HG02759 (cell line): ENCODE data around the gene GALNT13.

Experiments
- ATAC-seq: cut with Tn5 transposase; IDR thresholded peaks from one replicate; pipeline ENCODE4 v1.9.1; 2021; ENCODE audit warnings: mild to moderate bottlenecking, moderate library complexity; ENCODE audit not compliant: unreplicated experiment

The GALNT13 gene

GRCh38 chr2:153871231-153872221, at the start of gene GALNT13:
Gene GALNT13, plus strand, starts transcription at chr2:153871922.
- ATAC-seq: no peak

- ATAC-seq: no peak
These were observed 47.8 kb upstream of the GALNT13 start for GRCh38 chr2:153823880-153824279.

DNA sequence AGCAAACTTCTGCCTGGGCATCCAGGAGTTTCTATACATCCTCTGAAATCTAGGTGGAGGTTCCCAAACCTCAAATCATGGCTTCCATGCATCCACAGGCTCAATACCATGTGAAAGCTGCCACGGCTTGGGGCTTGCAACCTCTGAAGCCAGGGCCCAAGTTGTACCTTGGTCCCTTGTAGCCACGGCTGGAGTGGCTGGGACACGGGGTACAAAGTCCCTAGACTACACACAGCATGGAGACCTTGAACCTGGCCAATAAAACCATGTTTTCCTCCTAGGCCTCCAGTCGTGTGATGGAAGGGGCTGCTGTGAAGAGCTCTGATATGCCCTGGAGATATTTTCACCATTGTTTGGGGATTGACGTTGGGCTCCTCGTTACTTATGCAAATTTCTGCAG, 43.4 kb upstream of the GALNT13 start:
- ATAC-seq: no peak

DNA sequence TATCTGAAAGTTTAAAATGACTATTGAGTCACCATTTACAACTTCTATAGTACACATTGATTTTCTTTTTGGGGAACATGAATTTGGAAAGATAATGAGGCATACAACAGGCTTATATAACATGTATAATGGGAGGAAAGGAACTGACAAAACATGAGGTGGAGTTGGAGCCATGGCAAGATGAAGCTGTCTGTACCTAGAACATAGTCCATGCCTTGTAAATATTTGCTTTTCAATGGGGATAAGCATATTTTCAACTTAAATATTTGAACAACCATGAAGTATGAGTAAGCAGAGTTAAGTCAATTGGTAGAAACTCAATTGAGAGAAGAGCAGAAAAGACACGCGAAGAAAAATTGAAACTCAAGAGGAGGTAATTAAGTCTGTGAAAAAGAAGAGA, 37.1 kb upstream of the GALNT13 start:
- no peak for ATAC-seq

DNA sequence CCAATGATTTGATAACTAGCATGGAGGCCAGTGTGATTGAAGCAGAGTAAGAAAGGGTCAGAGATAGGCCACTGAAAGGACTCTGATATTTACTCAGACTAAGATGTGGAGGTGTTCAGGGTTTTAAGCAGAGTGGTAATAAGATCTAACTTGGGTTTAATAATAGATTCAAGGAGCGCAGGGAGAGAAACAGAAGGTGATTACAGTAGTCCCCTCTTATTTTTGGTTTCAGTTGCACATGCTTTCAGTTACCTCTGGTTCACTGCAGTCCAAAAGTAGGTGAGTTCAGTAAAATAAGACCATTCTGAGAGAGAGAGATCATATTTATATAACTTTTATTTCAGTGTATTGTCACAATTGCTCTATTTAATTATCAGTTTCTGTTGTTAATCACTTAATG, 13.5 kb upstream of the GALNT13 start:
- ATAC-seq: no peak

GRCh38 chr2:153864022-153864421, 7.7 kb upstream of the GALNT13 start:
- no peak for ATAC-seq

DNA sequence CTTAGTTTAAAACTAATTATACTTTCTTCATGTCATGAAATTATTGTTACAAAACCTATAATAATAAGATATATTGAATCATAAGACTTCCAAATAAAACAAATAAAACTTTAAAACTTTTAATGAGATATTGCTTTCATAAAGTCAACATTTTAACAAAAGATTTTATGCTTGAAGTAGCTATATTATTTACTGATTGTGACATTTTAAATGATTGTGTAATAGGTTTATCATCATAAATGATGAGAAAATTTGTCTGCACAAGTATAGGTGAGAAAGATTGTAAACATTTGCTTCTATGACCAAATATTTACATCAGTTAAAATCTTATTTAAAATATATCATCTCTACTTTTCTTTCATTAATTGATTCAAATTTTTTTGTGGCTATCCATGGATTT, 5.1 kb upstream of the GALNT13 start:
- no peak for ATAC-seq

GRCh38 chr2:153870308-153870707, 1.4 kb upstream of the GALNT13 start:
- no peak for ATAC-seq

DNA sequence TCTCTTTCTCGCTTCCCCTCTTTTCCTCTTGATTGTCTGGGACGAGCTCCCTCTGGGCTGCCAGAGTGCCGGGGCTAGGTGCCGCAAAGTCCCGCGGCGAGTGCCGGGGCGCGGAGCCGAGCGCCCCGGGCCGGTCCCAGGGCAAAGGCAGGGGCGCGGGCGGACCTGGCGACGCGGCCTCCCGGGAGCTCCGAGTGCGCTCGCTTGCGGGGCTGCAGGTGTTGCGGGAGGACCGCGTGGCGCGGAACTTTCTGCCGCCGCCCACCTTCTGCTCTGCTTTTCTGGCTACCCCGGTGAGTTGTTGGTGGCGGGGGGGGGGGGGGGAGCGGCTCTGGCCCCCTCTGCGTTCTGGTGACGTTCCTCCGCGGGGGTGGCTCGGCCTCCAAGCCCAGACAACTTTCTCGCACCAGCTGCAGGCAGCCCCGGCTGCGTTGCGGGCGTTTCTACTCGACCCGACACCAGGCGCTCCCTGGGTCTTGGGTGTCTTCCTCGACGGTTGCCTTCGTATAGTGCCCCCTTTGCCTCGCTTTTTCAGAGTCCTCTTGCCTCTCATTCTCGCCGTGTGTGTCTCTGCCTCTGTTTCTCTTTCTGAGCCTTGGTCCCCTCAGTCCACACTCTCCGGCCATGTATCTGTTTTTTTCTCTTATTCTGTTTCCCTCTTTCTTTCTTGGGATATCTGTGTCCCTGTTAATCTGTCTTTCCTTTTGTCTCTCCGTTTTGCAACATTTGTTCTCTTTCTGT, 759 bp downstream of the GALNT13 start:
- ATAC-seq: no peak

DNA sequence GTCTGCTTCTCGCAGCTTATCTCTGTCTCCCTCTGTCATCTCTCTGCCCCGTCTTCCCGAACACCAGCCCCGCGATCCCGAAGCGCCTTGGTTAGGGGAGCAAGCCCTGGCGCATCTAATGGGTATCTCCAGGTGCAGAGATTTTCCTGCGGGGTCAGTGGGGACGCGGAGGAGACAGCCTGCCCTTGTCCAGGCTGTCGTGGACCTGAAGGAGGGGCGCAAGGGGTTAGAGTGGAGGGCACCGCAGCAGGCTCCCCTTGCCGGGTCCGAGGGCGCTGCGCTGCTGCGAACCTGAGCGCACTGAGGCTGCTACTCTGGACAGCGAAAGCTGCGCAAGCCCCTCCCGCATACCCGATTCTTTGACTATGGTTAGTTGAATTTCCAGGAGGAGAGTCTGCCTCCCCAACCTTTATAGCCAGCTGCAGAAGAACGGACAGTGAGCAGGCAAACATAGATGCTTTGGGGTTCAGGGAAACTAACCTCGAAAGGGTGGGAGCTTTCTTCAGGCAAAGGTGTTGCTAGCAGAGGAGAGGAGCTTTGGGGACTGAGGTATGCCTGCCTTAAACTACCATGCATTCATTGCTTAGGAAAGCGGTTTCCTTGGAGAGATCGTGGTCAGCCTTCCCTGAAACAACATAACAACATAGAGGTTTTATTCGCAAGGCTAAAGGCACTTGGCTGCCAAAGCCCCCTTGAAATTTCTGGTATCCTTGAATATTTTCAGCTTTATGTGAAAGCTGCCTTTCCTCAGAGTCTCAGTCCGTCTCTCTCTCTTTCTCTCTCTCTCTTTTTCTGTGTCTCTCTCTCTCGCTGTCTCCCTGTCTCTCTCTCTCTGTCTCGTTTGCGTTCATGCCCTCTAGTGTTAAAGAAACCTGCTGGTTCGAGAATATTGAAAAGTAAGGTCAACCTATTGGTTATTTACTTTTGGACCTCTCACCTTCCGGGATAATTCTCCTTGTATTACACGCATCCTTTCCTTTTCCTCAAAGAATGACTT, 1.6 kb downstream of the GALNT13 start:
- no peak for ATAC-seq

- ATAC-seq: no peak
These were observed 4.2 kb downstream of the GALNT13 start for GRCh38 chr2:153875801-153876466.

- no peak for ATAC-seq
These were observed 9.2 kb downstream of the GALNT13 start for GRCh38 chr2:153880926-153881325.

DNA sequence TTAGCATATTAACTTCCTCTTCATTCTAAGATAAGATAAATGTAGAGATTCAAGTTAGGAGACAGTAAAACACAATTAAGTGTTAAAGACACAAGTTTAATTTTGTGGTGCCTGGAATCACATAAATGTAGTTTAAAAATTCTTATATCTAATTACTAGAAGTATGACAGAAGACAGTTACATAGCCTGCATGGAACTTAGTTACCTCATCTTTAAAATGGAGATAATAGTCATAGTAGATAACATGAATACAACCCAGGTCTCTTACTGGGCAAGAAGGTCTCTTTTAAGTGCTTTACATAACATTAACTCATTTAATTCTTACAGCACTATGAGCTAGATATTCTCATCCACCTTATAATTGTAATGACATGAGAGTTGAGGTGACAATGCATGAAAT, 15.1 kb downstream of the GALNT13 start:
- ATAC-seq: no peak

GRCh38 chr2:153890576-153890975, 18.9 kb downstream of the GALNT13 start:
- no peak for ATAC-seq

DNA sequence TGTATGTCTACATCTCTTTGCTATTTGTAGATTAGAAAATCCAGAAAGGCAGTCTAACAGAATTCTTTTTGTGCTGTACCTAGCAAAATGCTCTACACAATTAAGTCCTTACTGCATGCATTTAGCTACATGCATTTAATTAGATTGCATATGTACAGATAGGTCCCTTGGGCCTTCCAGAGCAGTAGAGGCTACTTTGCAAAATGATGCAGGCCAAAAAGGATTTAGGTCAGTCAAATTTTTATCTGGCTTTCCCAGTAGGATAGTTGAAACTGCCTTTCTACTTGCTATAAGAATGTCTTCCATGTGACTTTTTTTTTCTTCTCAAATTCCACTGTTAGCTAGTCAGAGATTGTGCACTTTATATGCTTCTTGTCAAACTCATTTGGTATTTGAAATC, 19.3 kb downstream of the GALNT13 start:
- ATAC-seq: no peak

GRCh38 chr2:153912798-153913396, 41.2 kb downstream of the GALNT13 start:
- no peak for ATAC-seq

DNA sequence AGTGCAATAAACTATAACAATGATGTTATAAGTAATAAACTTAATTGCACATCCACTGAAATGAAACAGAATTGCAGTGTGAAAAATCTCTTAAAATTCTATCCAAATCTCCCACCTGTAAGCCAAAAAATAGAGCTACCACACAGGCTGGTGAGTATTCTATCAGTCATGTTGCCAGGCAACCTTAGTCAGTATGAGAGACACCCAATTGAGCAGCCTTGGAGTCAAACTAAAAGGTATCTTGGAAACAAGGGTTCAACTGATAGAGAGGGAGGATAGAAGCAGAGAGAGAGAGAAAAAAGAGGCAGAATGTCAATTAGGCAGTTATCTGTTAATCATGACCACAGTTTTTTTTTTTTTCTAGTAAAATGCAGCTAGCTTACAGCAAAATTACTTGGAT, 45.8 kb downstream of the GALNT13 start:
- ATAC-seq: no peak

DNA sequence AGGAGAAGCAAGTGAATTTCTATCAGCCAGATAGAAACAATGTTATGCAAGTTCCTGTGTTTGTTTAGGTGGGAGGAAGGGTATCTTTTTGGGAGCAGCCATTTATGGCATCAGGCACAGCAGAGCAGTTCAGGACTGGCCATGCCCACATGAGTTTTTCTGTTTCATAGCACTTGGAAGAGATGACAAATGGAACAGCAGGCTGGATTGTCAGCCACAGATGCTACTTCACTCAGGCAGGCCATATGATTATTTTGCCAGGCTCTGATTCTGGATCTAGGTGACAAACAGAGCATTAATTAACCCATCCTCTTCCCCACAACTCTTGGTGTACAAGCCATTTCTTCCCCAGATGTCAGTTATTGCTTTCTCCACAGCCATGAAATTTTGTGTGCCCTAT, 63.8 kb downstream of the GALNT13 start:
- ATAC-seq: no peak

DNA sequence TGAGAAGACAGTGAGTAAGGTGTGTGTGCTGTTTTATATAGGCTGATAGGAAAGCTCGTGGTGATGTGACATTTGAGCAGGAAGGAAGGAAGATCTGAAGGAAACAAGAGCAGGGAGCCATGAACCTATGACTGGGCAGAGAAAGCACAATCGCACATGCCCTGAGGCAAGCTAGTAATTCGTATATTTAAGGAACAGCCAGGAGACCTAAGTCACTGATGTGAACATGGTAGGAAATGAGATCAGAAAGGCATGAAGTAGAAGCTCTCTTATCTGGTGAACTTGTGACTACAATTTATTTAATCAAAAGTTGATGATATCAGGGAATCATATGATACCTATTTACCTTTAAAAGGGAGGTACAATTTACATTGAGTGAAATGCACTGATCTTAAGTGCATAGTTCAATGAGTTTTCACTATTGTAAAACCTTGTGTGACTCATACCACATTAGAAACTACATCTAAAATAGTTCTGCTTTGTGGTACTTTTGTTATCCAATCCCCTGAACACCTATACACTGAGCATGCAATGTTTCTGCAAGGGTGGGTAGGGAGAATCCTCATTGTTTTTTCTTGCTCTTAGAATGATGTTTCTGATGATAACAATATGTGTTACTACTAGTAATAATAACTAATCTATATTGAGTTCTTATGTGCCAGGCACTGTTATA, 67.5 kb downstream of the GALNT13 start:
- peak; percentile 57 for ATAC-seq
